Ovary (tissue), 3 donors: Measurements from ENCODE around the gene PPM1M.

Source experiments
- EP300 ChIP-seq: sonication (generic); formaldehyde crosslinking; IDR thresholded peaks from one replicate; pipeline ENCODE4 v1.6.1; 2017; ENCODE audit warnings: antibody characterized with exemption
- POLR2A ChIP-seq: fragments of 450-650 bp; IDR thresholded peaks from one replicate; pipeline ENCODE4 v1.6.1; 2017; ENCODE audit warnings: antibody characterized with exemption, mild to moderate bottlenecking, moderate library complexity
- TF ChIP-seq, protein P1 (sequence below), 3 donors: fragments of 450-650 bp in 2 of 3; fragments of 200-600 bp in 1 of 3; IDR thresholded peaks; one replicate each; pipeline versions ENCODE4 v1.5.1 to v1.8.0; 2016 to 2022; ENCODE audit warnings: antibody characterized with exemption in 3 of 3, mild to moderate bottlenecking in 1 of 3
- donor health status: DM: no; HTN: no; CAD: no.

DNA sequence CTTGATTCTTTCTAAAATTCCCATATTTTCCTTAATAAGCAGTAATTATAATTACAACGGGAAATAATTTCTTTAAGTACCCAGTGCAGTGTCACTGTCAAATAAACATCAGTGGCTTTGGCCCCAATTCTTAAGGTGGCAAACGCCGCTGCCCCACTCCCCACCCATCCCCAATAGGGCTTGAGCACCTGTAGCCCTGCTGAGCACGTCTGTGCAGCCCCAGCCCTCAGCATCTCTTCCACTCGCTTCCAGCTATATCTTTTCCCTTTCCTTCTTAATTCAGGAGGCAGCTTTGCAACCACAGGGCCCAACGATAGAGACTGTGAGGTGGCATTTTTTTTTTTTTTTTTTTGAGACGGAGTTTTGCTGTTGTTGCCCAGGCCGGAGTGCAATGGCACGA lies 9.0 kb downstream of the PPM1M start:
- TF ChIP-seq, protein P1, sequence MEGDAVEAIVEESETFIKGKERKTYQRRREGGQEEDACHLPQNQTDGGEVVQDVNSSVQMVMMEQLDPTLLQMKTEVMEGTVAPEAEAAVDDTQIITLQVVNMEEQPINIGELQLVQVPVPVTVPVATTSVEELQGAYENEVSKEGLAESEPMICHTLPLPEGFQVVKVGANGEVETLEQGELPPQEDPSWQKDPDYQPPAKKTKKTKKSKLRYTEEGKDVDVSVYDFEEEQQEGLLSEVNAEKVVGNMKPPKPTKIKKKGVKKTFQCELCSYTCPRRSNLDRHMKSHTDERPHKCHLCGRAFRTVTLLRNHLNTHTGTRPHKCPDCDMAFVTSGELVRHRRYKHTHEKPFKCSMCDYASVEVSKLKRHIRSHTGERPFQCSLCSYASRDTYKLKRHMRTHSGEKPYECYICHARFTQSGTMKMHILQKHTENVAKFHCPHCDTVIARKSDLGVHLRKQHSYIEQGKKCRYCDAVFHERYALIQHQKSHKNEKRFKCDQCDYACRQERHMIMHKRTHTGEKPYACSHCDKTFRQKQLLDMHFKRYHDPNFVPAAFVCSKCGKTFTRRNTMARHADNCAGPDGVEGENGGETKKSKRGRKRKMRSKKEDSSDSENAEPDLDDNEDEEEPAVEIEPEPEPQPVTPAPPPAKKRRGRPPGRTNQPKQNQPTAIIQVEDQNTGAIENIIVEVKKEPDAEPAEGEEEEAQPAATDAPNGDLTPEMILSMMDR (IDR thresholded peaks at IDR 0.05), result no peak
- TF ChIP-seq POLR2A (no peak), EP300 (no peak)
